ENCODE data around the gene OPCML.

OPCML gene

DNA sequence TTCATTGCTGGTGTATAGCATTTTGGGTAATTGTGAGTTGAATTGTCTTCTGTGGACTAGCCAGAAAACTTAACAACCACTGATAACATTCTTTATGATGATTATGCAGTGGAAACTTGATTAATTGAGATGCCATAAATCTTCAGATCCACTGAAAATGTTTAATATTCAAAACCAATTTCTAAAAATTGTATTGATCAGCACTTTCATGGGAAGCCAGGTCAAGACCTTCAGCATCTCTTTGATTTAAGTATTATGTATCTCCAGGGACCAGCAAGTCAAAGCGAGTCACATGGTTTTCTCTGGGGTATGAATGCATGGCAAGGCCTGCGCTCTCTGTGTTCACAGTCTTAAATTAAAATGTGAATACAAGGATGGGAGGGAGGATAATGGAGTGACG is 596.9 kb downstream of the OPCML start:
- TF ChIP-seq, protein P1, sequence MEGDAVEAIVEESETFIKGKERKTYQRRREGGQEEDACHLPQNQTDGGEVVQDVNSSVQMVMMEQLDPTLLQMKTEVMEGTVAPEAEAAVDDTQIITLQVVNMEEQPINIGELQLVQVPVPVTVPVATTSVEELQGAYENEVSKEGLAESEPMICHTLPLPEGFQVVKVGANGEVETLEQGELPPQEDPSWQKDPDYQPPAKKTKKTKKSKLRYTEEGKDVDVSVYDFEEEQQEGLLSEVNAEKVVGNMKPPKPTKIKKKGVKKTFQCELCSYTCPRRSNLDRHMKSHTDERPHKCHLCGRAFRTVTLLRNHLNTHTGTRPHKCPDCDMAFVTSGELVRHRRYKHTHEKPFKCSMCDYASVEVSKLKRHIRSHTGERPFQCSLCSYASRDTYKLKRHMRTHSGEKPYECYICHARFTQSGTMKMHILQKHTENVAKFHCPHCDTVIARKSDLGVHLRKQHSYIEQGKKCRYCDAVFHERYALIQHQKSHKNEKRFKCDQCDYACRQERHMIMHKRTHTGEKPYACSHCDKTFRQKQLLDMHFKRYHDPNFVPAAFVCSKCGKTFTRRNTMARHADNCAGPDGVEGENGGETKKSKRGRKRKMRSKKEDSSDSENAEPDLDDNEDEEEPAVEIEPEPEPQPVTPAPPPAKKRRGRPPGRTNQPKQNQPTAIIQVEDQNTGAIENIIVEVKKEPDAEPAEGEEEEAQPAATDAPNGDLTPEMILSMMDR (IDR thresholded peaks at IDR 0.05; ENCODE audit: borderline replicate concordance, insufficient read depth, low read depth, low read length), result no peak
- no peak overlapping the region for H3K4me3 ChIP-seq (ENCODE audit: low read depth, low read length)

DNA sequence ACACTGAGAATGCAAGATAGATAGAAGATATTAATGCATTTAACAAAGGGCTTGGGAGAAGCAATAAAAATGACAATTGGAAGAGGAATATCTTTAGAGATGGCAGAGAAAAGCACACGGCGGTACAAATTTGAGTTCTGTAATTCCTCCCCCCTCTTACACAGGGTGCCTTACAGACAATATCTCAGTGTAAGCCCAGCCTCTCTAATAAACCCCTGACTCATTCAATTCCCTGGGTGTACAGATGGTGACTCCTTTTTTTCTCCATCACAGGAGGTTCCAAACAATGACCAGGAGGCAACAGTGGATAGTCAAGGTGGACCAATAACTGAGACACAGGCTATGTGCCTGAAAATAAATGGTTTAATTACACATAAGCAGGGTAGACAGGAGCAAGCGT is 598.6 kb downstream of the OPCML start:
- H3K4me3 ChIP-seq (ENCODE audit: low read depth, low read length), result no peak overlapping the region
- TF ChIP-seq, protein P1 (IDR thresholded peaks at IDR 0.05; ENCODE audit: borderline replicate concordance, insufficient read depth, low read depth, low read length), result no peak

DNA sequence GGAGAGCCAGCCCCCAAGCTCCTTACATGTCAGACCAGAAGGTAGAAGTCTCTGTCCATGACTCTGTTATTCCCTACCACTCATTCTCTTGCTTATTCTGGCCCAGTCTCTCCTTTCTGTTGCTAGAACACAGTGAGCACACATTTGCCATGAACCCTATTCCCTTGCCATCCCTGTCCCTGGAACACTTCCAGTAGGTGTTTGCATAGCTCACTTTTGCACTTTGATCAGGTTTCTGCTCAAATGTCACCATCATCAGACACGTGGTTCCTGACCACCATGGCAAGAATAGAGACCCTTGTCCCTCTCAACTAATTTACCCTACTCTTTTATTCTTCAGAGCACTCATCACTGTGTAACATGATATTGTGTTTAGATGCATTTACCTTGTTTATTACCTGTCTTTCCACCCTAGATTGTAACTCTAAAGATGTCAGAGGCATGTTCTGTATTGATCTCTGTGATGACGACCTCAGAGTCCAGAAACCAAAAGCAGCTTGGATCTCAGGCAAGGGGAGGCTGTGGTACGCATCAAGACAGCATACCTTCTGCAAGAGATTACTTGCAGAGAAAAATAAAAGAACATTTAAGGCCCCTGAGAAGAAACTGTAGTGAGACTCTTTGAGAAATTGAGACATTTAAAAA is 606.4 kb downstream of the OPCML start:
- TF ChIP-seq, protein P1 (IDR thresholded peaks at IDR 0.05; ENCODE audit: borderline replicate concordance, insufficient read depth, low read depth, low read length), result no peak
- H3K4me3 ChIP-seq (ENCODE audit: low read depth, low read length), result no peak overlapping the region

DNA sequence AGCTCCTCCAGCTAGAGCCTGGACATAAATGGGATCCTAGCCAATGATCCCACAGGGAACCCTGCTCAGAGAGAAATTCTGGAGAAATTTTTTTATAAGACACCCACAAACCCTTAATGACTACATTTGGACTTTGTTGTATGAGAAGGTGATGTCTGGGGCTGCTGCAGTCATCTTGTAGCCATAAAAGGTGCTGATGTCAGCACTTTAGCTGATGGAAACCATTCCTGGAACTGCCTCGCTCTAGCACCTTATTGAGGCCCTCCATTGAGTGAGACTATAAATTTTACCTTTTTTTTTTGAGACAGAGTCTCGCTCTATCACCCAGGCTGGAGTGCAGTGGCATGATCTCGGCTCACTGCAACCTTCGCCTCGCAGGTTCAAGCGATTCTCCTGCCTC is 610.7 kb downstream of the OPCML start:
- TF ChIP-seq, protein P1 (IDR thresholded peaks at IDR 0.05; ENCODE audit: borderline replicate concordance, insufficient read depth, low read depth, low read length), result no peak
- H3K4me3 ChIP-seq (ENCODE audit: low read depth, low read length), result no peak overlapping the region

DNA sequence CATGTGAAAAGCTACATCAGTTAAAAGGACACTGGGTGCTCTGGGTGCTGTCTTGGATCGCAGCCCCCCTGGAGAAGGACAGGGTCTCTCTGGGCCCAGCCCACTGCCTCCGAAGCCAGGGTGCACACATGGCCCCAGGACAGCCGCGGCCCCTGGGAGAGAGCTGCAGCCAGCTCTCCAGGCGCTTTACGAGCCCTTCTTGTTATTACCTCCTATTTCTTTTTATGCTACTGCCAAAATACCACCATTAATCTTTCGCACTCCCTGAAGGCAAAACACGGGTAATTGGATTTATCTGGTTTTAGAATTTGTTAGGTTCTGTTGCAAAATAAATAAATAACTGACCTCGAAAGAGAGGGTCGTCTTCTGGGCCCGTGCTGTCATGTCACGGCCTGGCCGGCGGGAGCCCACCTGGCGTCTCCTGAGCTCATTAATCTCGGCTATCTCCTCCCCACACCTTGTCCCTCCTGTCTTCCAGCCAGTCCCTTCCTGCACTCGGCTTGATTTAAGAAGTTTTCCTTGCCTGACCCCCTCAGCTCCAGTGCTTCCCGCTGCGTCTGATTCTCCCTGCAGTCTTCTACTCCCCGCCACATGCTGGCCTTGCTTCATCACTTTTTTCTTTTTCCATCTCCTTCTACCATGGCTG is 611.7 kb downstream of the OPCML start:
- TF ChIP-seq, protein P1 (IDR thresholded peaks at IDR 0.05; ENCODE audit: borderline replicate concordance, insufficient read depth, low read depth, low read length), result no peak
- no peak overlapping the region for H3K4me3 ChIP-seq (ENCODE audit: low read depth, low read length)

DNA sequence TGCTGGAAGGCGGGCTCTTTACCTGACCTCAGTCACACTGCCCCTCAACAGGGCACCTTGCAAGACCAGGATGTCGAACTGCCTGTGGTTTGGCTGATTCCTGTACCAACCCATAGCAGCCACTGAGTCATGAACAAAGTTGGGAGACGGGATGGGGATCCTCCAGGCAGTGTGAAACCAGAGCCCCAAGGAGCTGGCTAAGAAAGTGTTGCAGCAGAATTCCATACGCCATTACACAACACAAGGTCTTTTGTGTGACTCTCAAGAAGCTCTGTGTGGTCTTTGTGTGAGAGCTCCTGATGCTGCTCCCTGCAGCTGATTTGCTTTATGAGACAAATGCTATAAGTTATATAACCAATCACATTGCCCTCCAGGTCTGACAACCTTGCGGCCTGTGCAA is 617.7 kb downstream of the OPCML start:
- TF ChIP-seq, protein P1 (IDR thresholded peaks at IDR 0.05; ENCODE audit: borderline replicate concordance, insufficient read depth, low read depth, low read length), result no peak
- no peak overlapping the region for H3K4me3 ChIP-seq (ENCODE audit: low read depth, low read length)

DNA sequence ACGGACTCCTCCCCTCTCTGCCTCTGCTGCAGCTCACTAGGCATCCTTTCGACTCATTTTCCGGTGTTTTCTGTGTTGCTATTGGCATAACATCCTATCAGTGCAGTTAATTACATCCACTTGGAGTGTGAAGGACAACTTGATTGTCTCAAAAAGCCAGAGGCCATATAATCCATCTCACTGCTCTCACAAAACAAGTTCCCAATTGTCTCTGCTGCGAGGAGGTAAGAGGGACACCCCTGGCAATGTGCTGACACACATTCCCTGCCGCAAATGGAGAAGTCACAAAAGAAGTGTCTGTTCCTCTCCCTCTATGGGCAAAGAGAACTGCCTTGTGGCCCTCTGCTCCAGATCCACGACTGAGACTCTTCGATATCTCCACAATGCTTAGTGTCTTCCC is 618.4 kb downstream of the OPCML start:
- TF ChIP-seq, protein P1 (IDR thresholded peaks at IDR 0.05; ENCODE audit: borderline replicate concordance, insufficient read depth, low read depth, low read length), result no peak
- H3K4me3 ChIP-seq (ENCODE audit: low read depth, low read length), result no peak overlapping the region
